NT2/D1 (cell line): ENCODE data around the gene C18orf32.
"Not testable (repeated sequence)": the region's sequence is repeated elsewhere in the genome, so short reads cannot be mapped to it uniquely, and the experiment has no call there.

Experiments
- DNase-seq: peaks from one replicate; pipeline ENCODE4 v3.0.0-alpha.2; 2011; ENCODE audit warnings: low read depth, low spot score
- H3K27me3 ChIP-seq: 2 replicates; pipeline ENCODE4 v1.6.0; 2011; ENCODE audit warnings: mild to moderate bottlenecking; ENCODE audit not compliant: insufficient read length, insufficient read depth
- H3K36me3 ChIP-seq: 2 replicates; pipeline ENCODE4 v1.6.1; 2011; ENCODE audit warnings: mild to moderate bottlenecking, low read length, mixed read lengths; ENCODE audit not compliant: insufficient read depth, insufficient read length
- H3K4me1 ChIP-seq: 2 replicates; pipeline ENCODE4 v1.5.1; 2011; ENCODE audit not compliant: insufficient read depth, insufficient read length
- H3K4me3 ChIP-seq: 2 replicates; pipeline ENCODE4 v1.5.1; 2011; ENCODE audit warnings: low read depth; ENCODE audit not compliant: insufficient read length
- H3K9ac ChIP-seq: 2 replicates; pipeline ENCODE4 v1.6.0; 2011; ENCODE audit warnings: low read depth; ENCODE audit not compliant: insufficient read length
- H3K9me3 ChIP-seq: 2 replicates; pipeline ENCODE4 v1.5.1; 2011; ENCODE audit warnings: mild to moderate bottlenecking, low read length; ENCODE audit not compliant: insufficient read depth
- SUZ12 ChIP-seq: IDR thresholded peaks from 2 replicates; pipeline ENCODE4 v1.6.1; 2011; ENCODE audit not compliant: insufficient read length, insufficient read depth; ENCODE audit errors: extremely low read depth
- YY1 ChIP-seq: IDR thresholded peaks from 2 replicates; pipeline ENCODE4 v1.6.1; 2011; ENCODE audit not compliant: insufficient read length, insufficient read depth
- ZNF274 ChIP-seq: IDR thresholded peaks from 2 replicates; pipeline ENCODE4 v1.6.1; 2011; ENCODE audit warnings: mild to moderate bottlenecking, low read depth, low read length

C18orf32 gene

DNA sequence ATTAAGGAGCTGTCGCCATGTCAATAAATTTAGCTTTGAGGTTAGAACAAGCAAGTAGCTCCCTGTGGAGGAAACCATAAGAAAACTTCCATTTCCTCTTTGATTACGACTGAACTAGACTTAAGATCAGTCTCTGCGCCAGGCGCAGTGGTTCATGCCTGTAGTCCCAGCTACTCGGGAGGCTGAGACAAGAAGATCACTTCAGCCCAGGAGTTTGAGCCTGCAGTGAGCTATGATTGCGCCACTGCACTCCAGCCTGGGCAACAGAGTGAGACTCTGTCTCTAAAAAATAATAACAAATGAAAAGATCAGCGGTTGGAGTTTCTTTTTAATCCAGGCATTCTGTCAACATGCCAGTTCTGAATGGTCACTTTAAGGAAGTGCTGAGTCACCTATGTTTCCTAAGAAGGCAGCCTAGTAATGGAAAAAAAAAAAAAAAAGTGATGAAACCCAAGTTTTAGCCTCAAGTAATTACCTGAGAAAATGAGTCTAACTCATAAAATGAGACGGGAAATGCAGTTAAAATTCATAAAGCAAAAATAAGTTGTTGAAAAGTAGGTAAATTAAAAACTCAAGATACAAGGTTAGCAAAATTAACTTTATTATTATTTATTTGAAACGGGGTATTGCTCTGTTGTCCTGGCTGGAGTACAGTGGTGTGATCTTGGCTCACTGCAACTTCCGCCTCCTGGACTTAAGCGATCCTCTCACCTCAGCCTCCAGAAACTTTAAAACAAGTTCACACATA is 10.2 kb downstream of the C18orf32 start:
- no peaks in the 10 kb centered on the region for H3K4me1 ChIP-seq
- H3K36me3 ChIP-seq: peaks cover 24% of the 10 kb centered on the region
- H3K9me3 ChIP-seq: no peaks in the 10 kb centered on the region
- no peak overlapping the region for H3K4me3 ChIP-seq
- TF ChIP-seq ZNF274 (no peak), YY1 (no peak)
- DNase-seq: no peak
- H3K27me3 ChIP-seq: no peaks in the 10 kb centered on the region
- H3K9ac ChIP-seq: no peak overlapping the region

DNA sequence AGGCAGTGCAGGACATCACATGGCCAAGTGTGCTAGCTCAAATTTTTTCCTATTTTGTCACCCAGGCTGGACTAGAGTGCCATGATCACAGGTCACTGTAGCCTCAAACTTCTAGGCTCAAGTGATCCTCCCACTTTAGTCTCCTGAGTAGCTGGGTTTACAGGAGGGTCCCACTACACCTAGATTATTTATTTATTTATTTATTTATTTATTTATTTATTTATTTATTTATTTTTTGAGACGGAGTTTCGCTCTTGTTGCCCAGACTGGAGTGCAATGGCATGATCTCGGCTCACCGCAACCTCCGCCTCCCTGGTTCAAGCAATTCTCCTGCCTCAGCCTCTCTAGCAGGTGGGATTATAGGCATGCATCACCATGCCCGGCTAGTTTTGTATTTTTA is 12.1 kb downstream of the C18orf32 start:
- not testable (repeated sequence) for H3K4me1 ChIP-seq, H3K9ac ChIP-seq, H3K9me3 ChIP-seq, H3K4me3 ChIP-seq, DNase-seq, H3K27me3 ChIP-seq
- H3K36me3 ChIP-seq: peaks cover 11% of the 10 kb centered on the region

DNA sequence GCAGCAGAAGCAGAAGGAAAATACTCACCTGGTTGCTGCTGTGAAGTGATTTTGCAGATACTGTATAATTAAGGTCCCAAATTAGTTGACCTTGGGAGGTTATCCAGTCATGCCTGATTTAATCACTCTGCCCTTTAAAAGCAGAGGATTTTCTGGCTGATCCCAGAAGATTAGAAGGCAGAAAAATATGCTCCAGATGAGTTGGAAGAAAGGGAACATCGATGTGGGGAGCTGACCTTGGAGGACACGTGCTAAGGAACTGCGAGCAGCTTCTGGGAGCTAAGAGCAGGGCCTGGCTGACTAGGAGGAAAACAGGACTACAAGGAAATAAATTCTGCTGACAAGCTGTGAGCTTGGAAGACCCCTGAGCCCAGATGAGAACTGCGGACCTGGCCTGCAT is 13.3 kb downstream of the C18orf32 start:
- H3K36me3 ChIP-seq: no peaks in the 10 kb centered on the region
- TF ChIP-seq YY1: no peak
- no peak for TF ChIP-seq SUZ12
- no peak for TF ChIP-seq ZNF274
- H3K9me3 ChIP-seq: no peaks in the 10 kb centered on the region
- DNase-seq: no peak
- peak overlapping the region; percentile 36 for H3K9ac ChIP-seq
- H3K4me1 ChIP-seq: no peaks in the 10 kb centered on the region
- no peaks in the 10 kb centered on the region for H3K27me3 ChIP-seq
- H3K4me3 ChIP-seq: no peak overlapping the region

DNA sequence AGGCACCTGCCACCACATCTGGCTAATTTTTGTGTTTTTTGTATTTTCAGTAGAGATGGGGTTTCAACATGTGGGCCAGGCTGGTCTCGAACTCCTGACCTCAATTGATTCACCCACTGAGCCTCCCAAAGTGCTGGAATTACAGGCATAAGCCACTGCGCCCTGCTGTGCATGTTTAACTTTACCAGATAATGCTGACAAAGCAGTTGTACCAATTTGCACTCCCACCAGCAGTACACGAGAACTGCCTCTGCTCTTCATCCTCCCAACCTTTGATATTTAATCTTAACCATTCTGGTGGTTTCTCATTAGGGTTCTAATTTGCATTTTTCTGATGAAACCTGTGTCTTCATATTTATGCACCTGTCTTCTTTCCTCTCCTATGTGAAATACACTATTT is 14.6 kb downstream of the C18orf32 start:
- Histone ChIP-seq H3K9me3 (no peaks in the 10 kb centered on the region), H3K4me3 (no peak overlapping the region), H3K36me3 (no peaks in the 10 kb centered on the region), H3K9ac (no peak overlapping the region), H3K27me3 (no peaks in the 10 kb centered on the region), H3K4me1 (no peaks in the 10 kb centered on the region)
- DNase-seq: no peak
- TF ChIP-seq SUZ12 (no peak), ZNF274 (no peak), YY1 (no peak)

GRCh38 chr18:49471532-49471931 is 15.5 kb downstream of the C18orf32 start:
- H3K4me1 ChIP-seq: no peaks in the 10 kb centered on the region
- TF ChIP-seq ZNF274: no peak
- TF ChIP-seq SUZ12: no peak
- no peak for TF ChIP-seq YY1
- H3K4me3 ChIP-seq: no peak overlapping the region
- H3K9me3 ChIP-seq: no peaks in the 10 kb centered on the region
- no peaks in the 10 kb centered on the region for H3K36me3 ChIP-seq
- H3K27me3 ChIP-seq: no peaks in the 10 kb centered on the region
- no peak for DNase-seq
- H3K9ac ChIP-seq: no peak overlapping the region

- Histone ChIP-seq H3K9me3 (no peaks in the 10 kb centered on the region), H3K4me3 (no peak overlapping the region), H3K27me3 (no peaks in the 10 kb centered on the region), H3K36me3 (no peaks in the 10 kb centered on the region), H3K9ac (no peak overlapping the region), H3K4me1 (peaks cover 4% of the 10 kb centered on the region)
- TF ChIP-seq YY1 (no peak), SUZ12 (no peak), ZNF274 (no peak)
- DNase-seq: no peak
Measured at GRCh38 chr18:49467599-49467998, 19.4 kb downstream of the C18orf32 start.

GRCh38 chr18:49467019-49467563 is 19.9 kb downstream of the C18orf32 start:
- H3K36me3 ChIP-seq: no peaks in the 10 kb centered on the region
- no peak overlapping the region for H3K9ac ChIP-seq
- no peaks in the 10 kb centered on the region for H3K27me3 ChIP-seq
- no peak for DNase-seq
- peaks cover 4% of the 10 kb centered on the region for H3K4me1 ChIP-seq
- no peak overlapping the region for H3K4me3 ChIP-seq
- TF ChIP-seq YY1: no peak
- no peak for TF ChIP-seq SUZ12
- no peak for TF ChIP-seq ZNF274
- H3K9me3 ChIP-seq: no peaks in the 10 kb centered on the region
